ENCODE results near the gene MTHFD2.
"Not testable (repeated sequence)": the region's sequence is repeated elsewhere in the genome, so short reads cannot be mapped to it uniquely, and the experiment has no call there.

MTHFD2 gene

GRCh38 chr2:74204436-74204835 lies 6.0 kb downstream of the MTHFD2 start:
- no peak for TF ChIP-seq CTCF (IDR thresholded peaks at IDR 0.05; ENCODE audit: control insufficient read depth, extremely low read depth, insufficient read depth)
- no peak for DNase-seq (ENCODE audit: low read depth)
- no peak overlapping the region for H3K4me3 ChIP-seq (ENCODE audit: low read depth, low read length)

- H3K4me3 ChIP-seq (ENCODE audit: low read depth, low read length) = no peak overlapping the region
- no peak for TF ChIP-seq CTCF (IDR thresholded peaks at IDR 0.05; ENCODE audit: control insufficient read depth, extremely low read depth, insufficient read depth)
- DNase-seq (ENCODE audit: low read depth) = no peak
Observed at GRCh38 chr2:74205113-74205512, 6.7 kb downstream of the MTHFD2 start.

- H3K4me3 ChIP-seq (ENCODE audit: low read depth, low read length) = peak overlapping the region; percentile 7; the same call in 1 of the 2 replicates
- peak; percentile 52 for DNase-seq (ENCODE audit: low read depth)
Observed at GRCh38 chr2:74205596-74205995, 7.2 kb downstream of the MTHFD2 start.

GRCh38 chr2:74206180-74206688 lies 7.8 kb downstream of the MTHFD2 start:
- DNase-seq (ENCODE audit: low read depth) = no peak
- peak overlapping the region; percentile 7; the same call in 1 of the 2 replicates for H3K4me3 ChIP-seq (ENCODE audit: low read depth, low read length)
- TF ChIP-seq CTCF (IDR thresholded peaks at IDR 0.05; ENCODE audit: control insufficient read depth, extremely low read depth, insufficient read depth) = no peak

More at GRCh38 chr2:74205596-74205995, 7.2 kb downstream of the MTHFD2 start:
- TF ChIP-seq CTCF (IDR thresholded peaks at IDR 0.05; ENCODE audit: control insufficient read depth, extremely low read depth, insufficient read depth) = no peak

DNA sequence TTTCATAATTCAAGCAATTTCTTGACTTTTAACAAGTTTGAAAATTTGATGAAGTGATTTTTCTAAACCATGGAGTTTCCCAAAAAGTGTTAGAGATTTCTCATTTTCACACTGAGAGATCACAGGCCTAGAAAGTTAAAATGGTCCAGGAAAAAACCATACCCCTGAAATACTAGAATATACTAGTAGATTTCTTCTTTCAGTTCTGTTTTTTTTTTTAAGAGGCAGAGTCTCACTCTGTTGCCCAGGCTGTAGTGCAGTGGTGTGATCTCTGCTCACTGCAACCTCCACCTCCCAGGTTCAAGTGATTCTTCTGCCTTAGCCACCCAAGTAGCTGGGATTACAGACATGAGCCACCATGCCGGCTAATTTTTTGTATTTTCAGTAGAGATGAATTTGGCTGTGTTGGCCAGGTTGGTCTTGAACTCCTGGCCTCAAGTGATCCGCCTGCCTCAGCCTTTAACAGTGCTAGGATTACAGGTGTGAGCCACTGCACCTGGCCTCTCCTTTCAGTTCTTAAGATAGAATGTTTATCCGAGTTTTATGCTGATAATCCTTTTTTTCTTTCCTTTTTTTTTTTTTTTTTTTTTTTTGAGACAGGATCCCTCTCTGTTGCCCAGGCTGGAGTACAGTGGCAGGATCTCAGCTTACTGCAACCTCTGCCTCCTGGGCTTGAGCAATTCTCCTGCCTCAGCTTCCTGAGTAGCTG lies 14.4 kb downstream of the MTHFD2 start:
- no peak overlapping the region for H3K4me3 ChIP-seq (ENCODE audit: low read depth, low read length)
- TF ChIP-seq CTCF (IDR thresholded peaks at IDR 0.05; ENCODE audit: control insufficient read depth, extremely low read depth, insufficient read depth) = no peak
- no peak for DNase-seq (ENCODE audit: low read depth)

GRCh38 chr2:74215771-74216170 lies 17.4 kb downstream of the MTHFD2 start:
- not testable (repeated sequence) for H3K4me3 ChIP-seq (ENCODE audit: low read depth, low read length); DNase-seq (ENCODE audit: low read depth)

DNA sequence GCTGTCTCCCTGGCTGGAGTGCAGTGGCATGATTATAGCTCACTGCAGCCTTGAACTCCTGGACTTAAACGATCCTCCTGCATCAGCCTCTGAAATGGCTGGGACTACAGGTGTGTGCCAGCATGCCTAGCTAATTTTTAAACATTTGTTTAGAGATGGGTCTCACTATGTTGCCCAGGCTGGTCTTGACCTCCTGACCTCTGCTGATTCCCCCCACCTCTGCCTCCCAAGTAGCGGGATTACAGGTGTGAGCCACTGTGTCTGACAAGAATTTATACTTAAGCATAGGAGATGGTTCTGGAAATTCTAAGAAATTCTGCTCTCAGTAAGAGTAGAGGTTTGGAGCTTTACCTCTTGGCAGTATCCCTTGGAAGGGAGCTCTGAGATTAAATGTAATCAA lies 18.2 kb downstream of the MTHFD2 start:
- no peak overlapping the region for H3K4me3 ChIP-seq (ENCODE audit: low read depth, low read length)
- no peak for TF ChIP-seq CTCF (IDR thresholded peaks at IDR 0.05; ENCODE audit: control insufficient read depth, extremely low read depth, insufficient read depth)
- no peak for DNase-seq (ENCODE audit: low read depth)

Measured in LNCaP clone FGC (cell line).